ENCODE results near the gene OR56B4. TPM values are rescaled to one million over a fixed set of nuclear protein-coding genes. Genes with fewer than 3 reads are reported as not detected.

The OR56B4 gene
- total RNA-seq, 4 donors from 2014 or later: not detected

GRCh38 chr11:6151117-6151516, 43.6 kb downstream of the OR56B4 start:
- no peak for TF ChIP-seq CTCF (IDR thresholded peaks at IDR 0.05)
- no peak for ATAC-seq (ENCODE audit: low FRiP score)
- DNase-seq (ENCODE audit: low spot score): no peak

- no peak for TF ChIP-seq CTCF (IDR thresholded peaks at IDR 0.05)
- DNase-seq (ENCODE audit: low spot score) (no peak), ATAC-seq (ENCODE audit: low FRiP score) (no peak)
Observed at GRCh38 chr11:6152126-6152525, 44.6 kb downstream of the OR56B4 start.

DNA sequence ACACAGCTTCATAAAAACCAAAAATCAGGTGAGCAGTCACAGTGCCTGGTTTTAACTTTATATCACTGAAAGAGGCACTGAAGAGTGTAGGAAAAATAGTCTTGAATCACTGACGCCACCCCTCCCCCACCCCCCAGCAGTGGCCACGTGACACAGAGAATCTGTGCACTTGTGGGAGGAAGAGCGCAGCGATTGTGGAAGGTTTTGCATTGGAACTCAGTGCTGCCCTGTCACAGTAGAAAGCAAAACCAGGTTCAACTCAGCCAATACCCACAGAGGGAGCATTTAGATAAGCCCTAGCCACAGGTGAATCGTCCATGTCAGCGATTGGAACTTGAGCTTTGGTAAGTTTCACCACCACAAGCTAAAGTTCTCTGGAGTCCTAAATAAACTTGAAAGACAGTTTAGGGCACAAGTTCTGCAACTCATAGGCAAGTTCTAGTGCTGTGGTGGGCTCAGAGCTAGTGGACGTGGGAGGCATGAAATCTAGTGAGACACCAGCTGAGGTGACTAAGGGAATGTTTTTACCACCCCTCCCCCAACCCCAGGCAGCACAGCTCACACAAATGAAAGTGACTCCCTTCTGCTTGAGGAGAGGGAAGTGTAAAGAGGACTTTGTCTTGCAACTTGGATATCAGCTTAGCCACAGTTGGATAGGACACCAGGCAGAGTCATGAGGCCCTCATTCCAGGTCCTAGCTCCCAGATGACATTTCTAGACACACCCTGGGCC, 49.3 kb downstream of the OR56B4 start:
- no peak for TF ChIP-seq CTCF (IDR thresholded peaks at IDR 0.05)
- ATAC-seq (ENCODE audit: low FRiP score): no peak

More for the DNA sequence above, 49.3 kb downstream of the OR56B4 start:
- DNase-seq (ENCODE audit: low spot score): no peak

Other genes starting within 250 kb of the OR56B4 start
- gene OR52E8, start 250.0 kb upstream of the OR56B4 start, total RNA-seq: not detected
- gene OR52E4, start 227.1 kb upstream of the OR56B4 start, total RNA-seq: not detected
- gene OR52E5, start 214.5 kb upstream of the OR56B4 start, total RNA-seq: not detected
- not detected for gene OR56A3, start 165.4 kb upstream of the OR56B4 start, total RNA-seq
- gene OR56A5, start 139.2 kb upstream of the OR56B4 start, total RNA-seq: not detected
- gene OR52L1, start 120.7 kb upstream of the OR56B4 start, total RNA-seq: not detected
- gene OR56A4, start 100.7 kb upstream of the OR56B4 start, total RNA-seq: not detected
- gene OR56A1, start 76.9 kb upstream of the OR56B4 start, total RNA-seq: under 1 TPM in 1 of 4 donors, not detected in 3; 0.06 TPM
- not detected for gene OR52B2, start 62.6 kb downstream of the OR56B4 start, total RNA-seq
- not detected for gene OR52W1, start 91.5 kb downstream of the OR56B4 start, total RNA-seq
- gene C11orf42, start 97.9 kb downstream of the OR56B4 start, total RNA-seq: not detected
- 10 to 100 TPM; 23.8 to 50.9 (median 43.9) TPM for gene FHIP1B, start 127.0 kb downstream of the OR56B4 start, total RNA-seq
- gene CNGA4, start 131.4 kb downstream of the OR56B4 start, total RNA-seq: under 1 TPM in 1 of 4 donors, not detected in 3; 0.28 TPM
- not detected for gene CCKBR, start 152.2 kb downstream of the OR56B4 start, total RNA-seq
- gene CAVIN3, start 212.8 kb downstream of the OR56B4 start, total RNA-seq: 100 to 1,000 TPM in 2 of 4 donors, 10 to 100 TPM in 2; 78.7 to 209 (median 139) TPM